A549 (cell line): Measurements from ENCODE around the gene SIRT4. TPM values are rescaled to one million over a fixed set of nuclear protein-coding genes. Genes with fewer than 3 reads are reported as not detected.
"Not testable (repeated sequence)": the region's sequence is repeated elsewhere in the genome, so short reads cannot be mapped to it uniquely, and the experiment has no call there.

Experiments used
- ATAC-seq, 2 experiments: fragments of 200-7000 bp in 1 of 2; fragments of >200 bp in 1 of 2; cut with Nextera tagmentation in 1 of 2; cut with Tn5 transposase in 1 of 2; 3 replicates each; pipeline versions ENCODE4 v1.8.0 to v1.9.1; 2018 to 2020; ENCODE audit warnings: mild to moderate bottlenecking in 1 of 2, moderate library complexity in 1 of 2
- CTCF ChIA-PET: fragments of 300-600 bp; sonication (Branson Sonifier 250); formaldehyde crosslinking; extraction: SDS; loops from one replicate; lab custom pipeline; 2021; ENCODE audit warnings: antibody characterized with exemption, inconsistent platforms; lab: Yijun Ruan, JAX
- POLR2A ChIA-PET: fragments of 350-600 bp; formaldehyde crosslinking; extraction: SDS; loops from one replicate; lab custom pipeline; 2021; ENCODE audit warnings: antibody characterized with exemption, inconsistent platforms; lab: Yijun Ruan, JAX
- DNase-seq, 2 experiments: peaks; one replicate each; pipeline versions ENCODE4 v3.0.0 to v3.0.0-alpha.2; 2011 to 2016; ENCODE audit warnings: low read depth in 1 of 2, low spot score in 1 of 2
- FAIRE-seq: peaks from 2 replicates; lab custom pipeline; 2011; peaks lifted over from hg19 to GRCh38; lab: Jason Lieb, UNC
- H3K27ac ChIP-seq, 2 experiments: fragments of >200 bp; sonication (Bioruptor Twin); formaldehyde crosslinking; 3 replicates each; pipeline ENCODE4 v1.5.1; 2016 to 2017
- H3K4me1 ChIP-seq: fragments of >200 bp; sonication (Bioruptor Twin); formaldehyde crosslinking; 3 replicates; pipeline ENCODE4 v1.6.1; 2016
- H3K4me2 ChIP-seq: fragments of >200 bp; sonication (Bioruptor Twin); formaldehyde crosslinking; 3 replicates; pipeline ENCODE4 v1.6.1; 2016
- H3K4me3 ChIP-seq: fragments of >200 bp; sonication (Bioruptor Twin); formaldehyde crosslinking; 3 replicates; pipeline ENCODE4 v1.5.1; 2016
- H3K9me3 ChIP-seq: fragments of >200 bp; sonication (Bioruptor Twin); formaldehyde crosslinking; 3 replicates; pipeline ENCODE4 v1.6.1; 2016
- CBX8 ChIP-seq: fragments of 200-600 bp; sonication (generic); IDR thresholded peaks from 2 replicates; pipeline ENCODE4 v1.6.1; 2016
- CTCF ChIP-seq: fragments of >200 bp; sonication (Bioruptor Twin); formaldehyde crosslinking; IDR thresholded peaks from 3 replicates; pipeline ENCODE4 v1.5.1; 2016
- ELK1 ChIP-seq: fragments of 150-350 bp; IDR thresholded peaks from 2 replicates; pipeline ENCODE4 v1.6.1; 2014; ENCODE audit warnings: low read depth, mild to moderate bottlenecking, low read length
- HDAC2 ChIP-seq: fragments of 200-600 bp; sonication (generic); IDR thresholded peaks from 2 replicates; pipeline ENCODE4 v1.6.1; 2016
- HOXB13 ChIP-seq: fragments of 250-450 bp; sonication (Bioruptor Pico); IDR thresholded peaks from 2 replicates; pipeline ENCODE4 v1.5.0; 2020; ENCODE audit warnings: low read depth, mild to moderate bottlenecking, moderate library complexity
- MYC ChIP-seq: IDR thresholded peaks from 2 replicates; pipeline ENCODE4 v1.6.1; 2012; ENCODE audit warnings: mild to moderate bottlenecking, inconsistent platforms, low read length, improper control_type of control experiment, borderline replicate concordance
- PHF8 ChIP-seq: fragments of 200-600 bp; sonication (generic); IDR thresholded peaks from 2 replicates; pipeline ENCODE4 v1.6.1; 2016; ENCODE audit warnings: low read depth, mild to moderate bottlenecking, antibody characterized with exemption, moderate library complexity, borderline replicate concordance
- RAD21 ChIP-seq, 2 experiments: fragments of >200 bp in 1 of 2; sonication (Bioruptor Twin) in 1 of 2; formaldehyde crosslinking in 1 of 2; IDR thresholded peaks in 1 of 2; conservative IDR thresholded peaks in 1 of 2; 2 replicates in 1 of 2; 3 replicates in 1 of 2; pipeline ENCODE4 v1.6.1; 2012 to 2018; ENCODE audit warnings: inconsistent platforms in 1 of 2
- SMC3 ChIP-seq: fragments of >200 bp; sonication (Bioruptor Twin); formaldehyde crosslinking; IDR thresholded peaks from 3 replicates; pipeline ENCODE4 v1.6.1; 2018; ENCODE audit warnings: inconsistent platforms
- WGBS: methylation state at CpG from one replicate; pipeline ENCODE4 v1.1.6; 2017; ENCODE audit errors: missing lambda C conversion rate; 5-methylcytosine and 5-hydroxymethylcytosine counted together
- polyA plus RNA-seq, 4 experiments: library from polyadenylated mRNA; depleted of rRNA in 3 of 4; stranded (reverse); fragments of >200 nt; fragmentation: RNase III in 1 of 4; extraction: RNeasy Plus Mini Kit Qiagen cat#74134 plus additional on column Dnase treatment in 1 of 4; gene quantifications; 2 replicates in 3 of 4; 3 replicates in 1 of 4; pipeline ENCODE4 v1.2.3, GENCODE V29; 2011 to 2017
- TF ChIP-seq, protein P1 (sequence below): fragments of 250-450 bp; sonication (Bioruptor Pico); IDR thresholded peaks from 2 replicates; pipeline ENCODE4 v1.5.0; 2021; ENCODE audit warnings: mild to moderate bottlenecking, moderate library complexity, borderline replicate concordance
- TF ChIP-seq, protein P2 (sequence below): IDR thresholded peaks from 2 replicates; pipeline ENCODE4 v1.6.1; 2012
- TF ChIP-seq, protein P3 (sequence below): fragments of >200 bp; sonication (Bioruptor Twin); formaldehyde crosslinking; IDR thresholded peaks from 2 replicates; pipeline ENCODE4 v1.6.1; 2016

Gene SIRT4
- polyA plus RNA-seq, 2 of the 4 experiments (the other 2 are of a cell fraction), result 1.6 TPM

GRCh38 chr12:120332523-120332922, 30.4 kb downstream of the SIRT4 start:
- WGBS, result 73% methylated on average over 7 of the region's 7 CpGs
- Histone ChIP-seq H3K4me2 (no peak overlapping the region), H3K27ac (no peak overlapping the region), H3K9me3 (peaks cover 15% of the 10 kb centered on the region; the same call in 2 of the 3 replicates), H3K4me1 (no peaks in the 10 kb centered on the region), H3K4me3 (no peak overlapping the region)
- FAIRE-seq (no peak), DNase-seq (no peak), ATAC-seq (peak; percentile 16 to 39; a peak in 2 of 6 replicates)
- ChIA-PET POLR2A (no interaction called here), CTCF (interaction anchor here (1.5 to 1.6 kb wide), 2 partner anchors 15 to 98 kb away, joined by 7 read pairs; no protein-coding TSS in a partner anchor)
- no peak for TF ChIP-seq HOXB13 (CRISPR knock-in tag)
- TF ChIP-seq PHF8, result no peak
- TF ChIP-seq, protein P1, sequence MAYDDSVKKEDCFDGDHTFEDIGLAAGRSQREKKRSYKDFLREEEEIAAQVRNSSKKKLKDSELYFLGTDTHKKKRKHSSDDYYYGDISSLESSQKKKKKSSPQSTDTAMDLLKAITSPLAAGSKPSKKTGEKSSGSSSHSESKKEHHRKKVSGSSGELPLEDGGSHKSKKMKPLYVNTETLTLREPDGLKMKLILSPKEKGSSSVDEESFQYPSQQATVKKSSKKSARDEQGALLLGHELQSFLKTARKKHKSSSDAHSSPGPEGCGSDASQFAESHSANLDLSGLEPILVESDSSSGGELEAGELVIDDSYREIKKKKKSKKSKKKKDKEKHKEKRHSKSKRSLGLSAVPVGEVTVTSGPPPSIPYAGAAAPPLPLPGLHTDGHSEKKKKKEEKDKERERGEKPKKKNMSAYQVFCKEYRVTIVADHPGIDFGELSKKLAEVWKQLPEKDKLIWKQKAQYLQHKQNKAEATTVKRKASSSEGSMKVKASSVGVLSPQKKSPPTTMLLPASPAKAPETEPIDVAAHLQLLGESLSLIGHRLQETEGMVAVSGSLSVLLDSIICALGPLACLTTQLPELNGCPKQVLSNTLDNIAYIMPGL (CRISPR knock-in tag), result no peak
- TF ChIP-seq CBX8, result no peak
- TF ChIP-seq HDAC2, result no peak
- TF ChIP-seq, protein P2, sequence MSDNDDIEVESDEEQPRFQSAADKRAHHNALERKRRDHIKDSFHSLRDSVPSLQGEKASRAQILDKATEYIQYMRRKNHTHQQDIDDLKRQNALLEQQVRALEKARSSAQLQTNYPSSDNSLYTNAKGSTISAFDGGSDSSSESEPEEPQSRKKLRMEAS, result no peak
- TF ChIP-seq, protein P3, sequence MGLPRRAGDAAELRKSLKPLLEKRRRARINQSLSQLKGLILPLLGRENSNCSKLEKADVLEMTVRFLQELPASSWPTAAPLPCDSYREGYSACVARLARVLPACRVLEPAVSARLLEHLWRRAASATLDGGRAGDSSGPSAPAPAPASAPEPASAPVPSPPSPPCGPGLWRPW, result no peak
- no peak for TF ChIP-seq MYC
- TF ChIP-seq ELK1, result no peak

DNA sequence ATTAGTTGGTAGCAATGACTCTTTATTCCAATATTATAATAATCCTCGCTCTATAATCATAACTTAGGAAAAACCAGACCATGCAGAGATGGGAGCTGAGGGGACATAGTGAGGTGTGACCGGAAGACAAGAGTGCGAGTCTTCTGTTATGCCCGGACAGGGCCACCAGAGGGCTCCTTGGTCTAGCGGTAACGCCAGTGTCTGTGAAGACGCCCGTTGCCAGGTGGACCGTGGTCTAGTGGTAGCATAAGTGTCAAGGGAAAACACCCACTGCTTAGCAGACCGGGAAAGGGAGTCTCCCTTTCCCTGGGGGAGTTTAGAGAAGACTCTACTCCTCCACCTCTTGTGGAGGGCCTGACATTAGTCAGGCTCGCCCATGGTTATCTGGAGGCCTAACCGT, 33.3 kb downstream of the SIRT4 start:
- not testable (repeated sequence) for FAIRE-seq
- CTCF ChIA-PET, result interaction anchor here (0.6 to 2.2 kb wide), 11 partner anchors 9 to 322 kb away, joined by 3 to 12 read pairs (median 4); no protein-coding TSS in a partner anchor

DNA sequence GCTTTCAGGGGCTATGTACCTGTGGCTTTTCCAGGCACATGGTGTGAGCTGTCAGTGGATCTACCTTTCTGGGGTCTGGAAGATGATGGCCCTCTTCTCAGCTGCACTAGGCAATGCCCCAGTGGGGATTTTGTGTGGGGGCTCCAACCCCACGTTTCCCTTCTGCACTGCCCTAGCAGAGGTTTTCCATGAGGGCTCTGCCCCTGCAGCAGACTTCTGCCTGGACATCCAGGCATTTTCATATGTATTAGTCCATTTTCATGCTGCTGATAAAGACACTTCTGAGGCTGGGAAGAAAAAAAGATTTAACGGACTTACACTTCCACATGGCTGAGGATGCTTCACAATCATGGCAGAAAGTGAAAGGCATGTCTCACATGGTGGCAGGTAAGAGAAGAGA, 34.3 kb downstream of the SIRT4 start:
- CTCF ChIA-PET, result interaction anchor here (0.6 to 2.2 kb wide), 10 partner anchors 10 to 764 kb away, joined by 3 to 12 read pairs (median 4); no protein-coding TSS in a partner anchor
- H3K4me3 ChIP-seq, H3K4me1 ChIP-seq, DNase-seq, ATAC-seq, POLR2A ChIA-PET, FAIRE-seq, H3K27ac ChIP-seq, H3K4me2 ChIP-seq: not testable (repeated sequence)
- whole genome bisulfite sequencing, result 56% methylated on average over 2 of the region's 2 CpGs
- H3K9me3 ChIP-seq, result peaks cover 23% of the 10 kb centered on the region

More for the DNA sequence above, 33.3 kb downstream of the SIRT4 start:
- POLR2A ChIA-PET, H3K4me1 ChIP-seq, H3K4me2 ChIP-seq, H3K27ac ChIP-seq, H3K4me3 ChIP-seq: not testable (repeated sequence)
- peak; percentile 59 for TF ChIP-seq CTCF
- TF ChIP-seq SMC3, result peak; percentile 53
- TF ChIP-seq RAD21 (conservative IDR thresholded peaks at IDR 0.05 in 1 of 2, IDR thresholded peaks at IDR 0.05 in 1 of 2), result peak; percentile 51 to 71; a peak in 3 of 5 replicates
- TF ChIP-seq, protein P2, result peak; percentile 39; the same call in 1 of the 2 replicates
- WGBS, result 22% methylated on average over 12 of the region's 12 CpGs
- H3K9me3 ChIP-seq, result peaks cover 23% of the 10 kb centered on the region
- DNase-seq, result peak in 1 of 2 experiments; percentile 76
- peak; percentile 54 to 66; a peak in 3 of 6 replicates for ATAC-seq
